Progenitor cell of endocrine pancreas (in vitro differentiated cells): Measurements from ENCODE around the gene CHAF1B. TPM values are rescaled to one million over a fixed set of nuclear protein-coding genes. Genes with fewer than 3 reads are reported as not detected.
"Not testable (repeated sequence)": the region's sequence is repeated elsewhere in the genome, so short reads cannot be mapped to it uniquely, and the experiment has no call there.

Experiments
- DNase-seq: peaks from one replicate; pipeline ENCODE4 v3.0.0; 2021; ENCODE audit warnings: low spot score; ENCODE audit not compliant: unreplicated experiment
- H3K27ac Mint-ChIP-seq: 2 replicates; pipeline ENCODE4 v1.8.0; 2021; ENCODE audit warnings: mild to moderate bottlenecking, moderate library complexity, mixed read lengths
- H3K27me3 Mint-ChIP-seq: 2 replicates; pipeline ENCODE4 v1.8.0; 2021; ENCODE audit warnings: mixed read lengths
- H3K36me3 Mint-ChIP-seq: 2 replicates; pipeline ENCODE4 v1.8.0; 2022; ENCODE audit warnings: mixed read lengths; ENCODE audit not compliant: insufficient read depth
- H3K4me1 Mint-ChIP-seq: 2 replicates; pipeline ENCODE4 v1.8.0; 2021; ENCODE audit warnings: low read depth, mixed read lengths
- H3K4me3 Mint-ChIP-seq: 2 replicates; pipeline ENCODE4 v1.8.0; 2021; ENCODE audit warnings: low read depth, mild to moderate bottlenecking, moderate library complexity, mixed read lengths
- H3K9me3 Mint-ChIP-seq: 2 replicates; pipeline ENCODE4 v1.8.0; 2021; ENCODE audit warnings: low read depth, mixed read lengths
- CTCF ChIP-seq: fragments of 200-600 bp; sonication (generic); IDR thresholded peaks from one replicate; pipeline ENCODE4 v1.5.0; 2021; ENCODE audit warnings: antibody characterized with exemption, mild to moderate bottlenecking; ENCODE audit not compliant: unreplicated experiment
- long read RNA-seq: library from polyadenylated mRNA; unstranded; transcript quantifications from one replicate; pipeline ENCODE4 v2.0.0, GENCODE V29; 2020
- total RNA-seq: library from RNA; stranded (reverse); gene quantifications from 2 replicates; pipeline ENCODE4 v1.2.1, GENCODE V29; 2021

CHAF1B gene
- 9.1 and 11.7 TPM in 2 replicates for total RNA-seq
- long read RNA-seq, full-length matches to known transcripts, result 9 of 12 reads
- long read RNA-seq, partial matches to known transcripts, result 0 of 12 reads
- long read RNA-seq, other reads (novel, unspliced or antisense), result 3 of 12 reads

DNA sequence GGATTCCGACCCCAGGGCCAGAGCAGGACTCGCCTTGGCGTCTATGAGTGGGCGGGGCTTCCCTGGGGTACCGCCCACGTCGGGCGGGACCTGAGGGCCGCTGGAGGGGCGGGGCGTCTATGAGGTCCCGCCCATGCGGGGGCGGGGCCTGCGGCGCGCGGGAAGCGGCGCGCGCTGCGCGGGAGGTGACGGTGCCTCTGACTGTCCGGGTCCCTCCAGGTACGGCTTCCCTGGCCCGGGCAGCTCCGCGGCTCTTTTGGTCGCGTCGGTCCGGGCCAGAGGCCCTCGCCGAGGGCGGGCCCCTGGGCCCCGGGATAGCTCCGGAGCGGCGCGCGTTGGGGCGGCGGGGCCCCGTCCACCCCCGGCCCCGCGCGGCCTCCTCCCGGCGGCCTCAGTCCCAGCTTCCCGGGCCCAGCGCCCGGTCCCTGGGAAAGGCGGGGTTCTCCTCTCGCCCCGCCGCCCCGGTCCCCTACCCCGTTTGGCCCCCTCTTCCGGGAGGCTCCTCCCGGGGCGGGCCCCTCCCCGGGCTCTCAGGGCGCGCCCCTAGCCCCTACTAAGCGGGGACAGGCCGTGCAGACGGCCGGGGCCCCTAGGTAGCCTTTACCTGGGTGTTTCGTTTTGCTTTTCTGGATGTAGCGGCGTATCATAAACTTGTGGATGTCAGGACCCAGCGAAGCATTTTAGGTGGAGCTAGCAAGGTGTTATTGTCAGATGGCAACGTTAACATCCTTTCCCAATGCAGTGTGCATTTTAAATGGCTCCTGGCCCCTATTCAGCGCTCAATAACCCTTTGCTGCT is at the start of gene CHAF1B:
TSS of gene CHAF1B (plus strand) at position 160 of the 798 bp plus-strand sequence. CDS start 745 bp downstream, outside the sequence.
- Mint-ChIP-seq H3K9me3 (no peaks in the 10 kb centered on the region), H3K4me3 (peak within 1 kb of the TSS; percentile 75), H3K4me1 (peaks cover 8% of the 10 kb centered on the region), H3K36me3 (peaks cover 8% of the 10 kb centered on the region), H3K27me3 (no peaks in the 10 kb centered on the region), H3K27ac (peak within 1 kb of the TSS; percentile 71)
- no peak for TF ChIP-seq CTCF
- DNase-seq, result peak; percentile 79

DNA sequence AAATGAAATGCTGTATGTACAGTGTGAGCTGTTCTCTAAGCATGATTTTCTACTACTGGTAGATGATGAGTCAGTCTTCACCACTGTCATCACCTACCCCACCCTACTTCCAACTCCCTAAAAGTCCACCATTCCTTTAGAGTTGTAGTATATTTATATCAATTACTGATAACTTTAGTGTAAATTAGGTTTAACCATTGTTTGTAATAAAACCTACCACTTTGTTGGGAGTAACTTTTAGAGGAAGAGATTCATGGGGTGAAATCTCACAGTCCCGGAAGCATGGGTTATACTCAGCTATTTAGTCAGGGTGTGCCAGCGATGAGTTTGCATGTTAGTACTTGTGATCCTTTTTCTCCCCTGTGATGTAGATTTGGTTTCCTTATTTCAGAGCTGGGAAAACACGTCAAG is 48.1 kb upstream of the CHAF1B start:
- no peaks in the 10 kb centered on the region for H3K27me3 Mint-ChIP-seq
- no peak overlapping the region for H3K27ac Mint-ChIP-seq
- peaks cover 29% of the 10 kb centered on the region for H3K36me3 Mint-ChIP-seq

DNA sequence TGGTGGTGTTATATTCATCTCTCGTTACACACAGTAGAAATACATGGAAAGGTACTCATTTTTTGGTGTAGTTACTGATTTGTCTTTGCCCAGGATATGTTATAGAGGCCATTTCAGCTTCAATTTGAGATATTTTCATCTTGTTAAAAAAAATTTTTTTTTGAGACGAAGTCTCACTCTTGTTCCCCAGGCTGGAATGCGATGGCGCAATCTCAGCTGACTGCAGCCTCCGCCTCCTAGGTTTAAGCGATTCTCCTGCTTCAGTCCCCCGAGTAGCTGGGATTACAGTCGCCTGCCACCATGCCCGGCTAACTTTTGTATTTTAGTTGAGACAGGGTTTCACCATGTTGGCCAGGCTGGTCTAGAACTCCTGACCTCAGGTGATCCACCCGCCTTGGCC is 46.2 kb upstream of the CHAF1B start:
- no peaks in the 10 kb centered on the region for H3K4me1 Mint-ChIP-seq
- no peak overlapping the region for H3K27ac Mint-ChIP-seq
- no peak for TF ChIP-seq CTCF
- no peaks in the 10 kb centered on the region for H3K27me3 Mint-ChIP-seq
- peaks cover 29% of the 10 kb centered on the region for H3K36me3 Mint-ChIP-seq
- H3K9me3 Mint-ChIP-seq, result no peaks in the 10 kb centered on the region
- H3K4me3 Mint-ChIP-seq, result no peak overlapping the region
- no peak for DNase-seq

More for the DNA sequence above, 48.1 kb upstream of the CHAF1B start:
- H3K9me3 Mint-ChIP-seq, result no peaks in the 10 kb centered on the region
- no peak for DNase-seq
- no peaks in the 10 kb centered on the region for H3K4me1 Mint-ChIP-seq
- no peak for TF ChIP-seq CTCF
- no peak overlapping the region for H3K4me3 Mint-ChIP-seq

- not testable (repeated sequence) for H3K27ac Mint-ChIP-seq, H3K9me3 Mint-ChIP-seq, H3K27me3 Mint-ChIP-seq, DNase-seq, H3K4me1 Mint-ChIP-seq, H3K4me3 Mint-ChIP-seq
- H3K36me3 Mint-ChIP-seq, result peaks cover 24% of the 10 kb centered on the region
Measured at GRCh38 chr21:36342581-36342980, 42.6 kb upstream of the CHAF1B start.

GRCh38 chr21:36344931-36345330 is 40.3 kb upstream of the CHAF1B start:
- TF ChIP-seq CTCF, result no peak
- no peak overlapping the region for H3K4me3 Mint-ChIP-seq
- no peak for DNase-seq
- no peaks in the 10 kb centered on the region for H3K4me1 Mint-ChIP-seq
- peaks cover 23% of the 10 kb centered on the region for H3K36me3 Mint-ChIP-seq
- no peaks in the 10 kb centered on the region for H3K27me3 Mint-ChIP-seq
- H3K27ac Mint-ChIP-seq, result no peak overlapping the region
- no peaks in the 10 kb centered on the region for H3K9me3 Mint-ChIP-seq
